GM20000 (cell line): Measurements from ENCODE around the gene CCDC201.
A peak's percentile ranks its signal among the peaks of the same experiment; 100 is the strongest.

ENCODE experiments used
- DNase-seq: peaks from one replicate; pipeline ENCODE4 v3.0.0; 2012; ENCODE audit warnings: low spot score
- TF ChIP-seq, protein P1 (sequence below): IDR thresholded peaks from 2 replicates; pipeline ENCODE4 v1.5.1; 2012; ENCODE audit warnings: mild to moderate bottlenecking, control low read depth; ENCODE audit errors: extremely low read depth, missing control alignments

Gene CCDC201, protein sequence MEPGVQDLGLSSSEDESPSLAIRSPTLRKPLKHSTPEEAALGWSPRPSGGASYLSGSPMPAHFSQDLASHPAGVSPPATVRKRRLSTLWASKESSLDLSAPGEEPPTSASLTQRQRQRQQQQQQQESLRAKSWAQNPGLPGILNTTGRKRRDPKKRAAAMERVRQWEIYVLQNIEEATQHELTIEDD

DNA sequence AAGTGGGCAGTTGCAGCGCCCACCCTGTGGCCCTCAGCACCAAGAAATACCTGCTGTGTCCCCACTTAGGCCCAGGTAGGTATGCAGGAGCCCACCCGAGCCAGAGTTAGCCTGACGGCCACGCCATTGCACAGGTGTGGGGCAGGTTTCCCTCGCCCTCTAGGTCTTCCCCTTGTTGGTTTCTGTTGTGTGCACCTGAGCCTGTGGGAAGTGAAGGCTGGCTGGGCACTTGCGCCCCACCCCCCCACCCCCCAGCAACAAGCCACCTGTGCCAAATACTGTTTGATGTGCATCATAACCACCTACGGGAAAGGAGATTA lies at the start of gene CCDC201:
Gene CCDC201 (minus strand): TSS at position 48 of the 320 bp plus-strand sequence. CDS start 75 bp downstream, outside the sequence.
- no peak for DNase-seq
- TF ChIP-seq, protein P1, sequence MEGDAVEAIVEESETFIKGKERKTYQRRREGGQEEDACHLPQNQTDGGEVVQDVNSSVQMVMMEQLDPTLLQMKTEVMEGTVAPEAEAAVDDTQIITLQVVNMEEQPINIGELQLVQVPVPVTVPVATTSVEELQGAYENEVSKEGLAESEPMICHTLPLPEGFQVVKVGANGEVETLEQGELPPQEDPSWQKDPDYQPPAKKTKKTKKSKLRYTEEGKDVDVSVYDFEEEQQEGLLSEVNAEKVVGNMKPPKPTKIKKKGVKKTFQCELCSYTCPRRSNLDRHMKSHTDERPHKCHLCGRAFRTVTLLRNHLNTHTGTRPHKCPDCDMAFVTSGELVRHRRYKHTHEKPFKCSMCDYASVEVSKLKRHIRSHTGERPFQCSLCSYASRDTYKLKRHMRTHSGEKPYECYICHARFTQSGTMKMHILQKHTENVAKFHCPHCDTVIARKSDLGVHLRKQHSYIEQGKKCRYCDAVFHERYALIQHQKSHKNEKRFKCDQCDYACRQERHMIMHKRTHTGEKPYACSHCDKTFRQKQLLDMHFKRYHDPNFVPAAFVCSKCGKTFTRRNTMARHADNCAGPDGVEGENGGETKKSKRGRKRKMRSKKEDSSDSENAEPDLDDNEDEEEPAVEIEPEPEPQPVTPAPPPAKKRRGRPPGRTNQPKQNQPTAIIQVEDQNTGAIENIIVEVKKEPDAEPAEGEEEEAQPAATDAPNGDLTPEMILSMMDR = no peak

DNA sequence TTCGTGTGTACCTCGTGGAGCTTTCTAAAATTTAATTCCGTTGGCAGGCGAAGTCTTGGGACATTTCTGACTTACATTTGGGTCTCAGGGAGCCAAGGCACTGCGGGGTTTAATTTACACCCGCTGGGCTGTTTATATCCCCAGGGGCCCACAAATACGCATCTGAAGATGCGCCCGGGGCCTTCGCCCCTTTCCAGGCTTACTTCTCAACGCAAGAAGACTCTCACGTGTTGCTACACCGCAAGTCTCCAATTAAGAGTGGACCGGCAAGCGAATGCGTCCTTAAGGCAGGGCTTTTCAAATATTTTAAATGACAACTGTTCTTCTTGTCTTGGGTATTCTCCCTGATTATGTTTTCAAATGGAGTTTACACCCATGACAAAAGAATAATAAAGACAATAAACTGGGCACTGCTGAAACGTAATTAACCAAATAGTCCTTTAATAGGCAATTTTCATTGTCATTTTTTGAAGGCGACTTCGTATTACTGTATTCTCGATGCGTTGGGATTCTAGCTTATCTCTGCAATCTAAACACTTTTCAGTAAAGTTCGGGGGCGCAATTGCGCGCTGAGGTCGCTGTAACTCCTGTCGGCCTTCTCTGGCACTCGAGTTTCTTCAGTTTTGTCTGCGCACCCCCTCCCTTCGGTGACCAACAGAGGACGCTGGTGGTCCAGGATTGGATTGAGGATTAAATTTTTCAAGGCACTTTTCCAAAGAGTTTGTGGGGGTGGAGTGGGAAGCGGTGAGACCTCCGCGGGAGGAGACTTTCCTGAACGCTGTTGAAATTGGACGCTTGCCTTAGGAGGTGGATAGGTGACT lies 49.0 kb upstream of the CCDC201 start:
- TF ChIP-seq, protein P1 = peak; percentile 32
- DNase-seq = no peak

DNA sequence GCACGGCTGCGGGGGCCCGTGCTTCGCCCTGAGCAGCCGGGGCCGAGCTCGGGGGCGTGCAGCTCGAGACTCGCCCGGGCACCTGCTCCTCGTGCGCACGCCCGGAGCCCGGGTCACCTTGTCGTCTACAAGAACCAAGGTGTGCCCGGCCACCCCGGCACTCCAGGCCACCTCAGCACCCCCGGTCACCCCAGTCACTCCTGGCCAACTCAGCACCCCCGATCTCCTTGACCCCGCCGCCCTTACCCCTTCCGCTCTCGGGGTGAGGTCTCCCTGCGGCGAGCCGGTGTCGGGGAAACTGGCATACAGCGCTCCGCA lies 48.5 kb upstream of the CCDC201 start:
- TF ChIP-seq, protein P1 = no peak
- no peak for DNase-seq

DNA sequence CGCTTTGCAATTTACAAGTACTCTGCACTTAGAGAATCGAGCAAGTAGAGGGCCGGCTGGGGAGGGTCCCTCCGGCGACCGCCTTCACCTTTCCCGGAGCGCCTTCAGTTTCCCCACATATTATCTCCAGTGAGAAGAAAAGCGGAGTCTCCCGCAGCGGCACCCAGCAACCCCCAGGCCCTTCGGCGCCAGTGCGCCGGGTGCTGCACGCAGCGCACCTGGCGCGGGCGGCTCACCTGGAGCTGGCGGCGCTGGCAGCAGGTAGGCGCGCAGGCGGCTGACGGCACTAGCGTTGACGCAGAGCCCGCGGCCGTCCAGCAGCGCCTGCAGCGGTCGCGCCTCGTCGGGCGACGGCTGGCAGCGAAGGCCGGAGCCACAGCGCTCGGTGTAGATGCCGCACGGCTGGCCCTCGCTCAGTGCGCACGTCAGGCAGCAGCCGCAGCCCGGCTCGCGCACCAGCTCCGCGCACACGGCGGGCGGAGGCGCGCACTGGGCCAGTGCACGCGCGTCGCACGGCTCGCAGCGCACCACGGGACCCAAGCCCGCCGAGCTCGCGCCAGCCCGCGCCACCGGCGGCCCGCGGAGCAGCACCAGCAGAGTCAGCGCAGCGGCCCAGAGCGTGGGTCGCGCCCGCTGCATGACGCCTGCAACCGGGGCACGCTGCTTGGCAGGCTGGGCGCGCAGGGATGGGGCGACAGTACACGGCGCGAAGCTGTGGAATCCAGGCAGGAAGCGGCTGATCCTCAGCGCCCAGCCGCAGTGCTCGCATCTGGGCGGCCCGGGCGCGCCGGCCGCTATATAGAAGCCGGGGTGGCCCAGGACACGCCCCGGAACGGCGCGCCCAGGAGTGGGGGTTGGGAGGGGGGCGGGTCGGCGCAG lies 47.9 kb upstream of the CCDC201 start, which contains the start of gene IGFBP3:
Gene IGFBP3 (minus strand): TSS at position 771 of the 879 bp plus-strand sequence. CDS start 132 bp downstream, at position 639.
- DNase-seq = no peak

DNA sequence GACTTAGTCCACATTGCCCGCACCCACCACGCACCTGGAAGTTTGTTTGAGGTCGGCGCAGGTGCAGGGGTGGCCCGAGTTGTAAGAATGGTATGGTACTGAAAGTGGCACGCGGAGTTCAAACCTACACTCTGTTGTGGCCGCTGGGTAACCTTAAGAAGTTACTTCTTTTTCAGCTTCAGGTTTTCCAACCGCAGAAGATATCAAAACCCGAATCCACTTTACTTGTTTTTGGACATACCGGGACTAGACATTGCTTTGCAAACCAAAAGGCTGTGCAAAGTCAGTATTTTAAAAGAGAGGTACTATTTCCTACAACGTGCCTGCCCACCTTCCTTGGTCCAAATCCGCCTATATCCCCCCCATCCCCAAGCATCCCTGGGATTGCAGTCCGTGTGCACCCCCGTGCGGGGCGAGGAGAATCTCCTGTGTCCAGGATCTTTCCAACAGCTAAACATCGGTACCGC lies 47.1 kb upstream of the CCDC201 start:
- TF ChIP-seq, protein P1 = no peak
- no peak for DNase-seq

More for the DNA sequence above, 47.9 kb upstream of the CCDC201 start, which contains the start of gene IGFBP3:
- TF ChIP-seq, protein P1 = no peak

DNA sequence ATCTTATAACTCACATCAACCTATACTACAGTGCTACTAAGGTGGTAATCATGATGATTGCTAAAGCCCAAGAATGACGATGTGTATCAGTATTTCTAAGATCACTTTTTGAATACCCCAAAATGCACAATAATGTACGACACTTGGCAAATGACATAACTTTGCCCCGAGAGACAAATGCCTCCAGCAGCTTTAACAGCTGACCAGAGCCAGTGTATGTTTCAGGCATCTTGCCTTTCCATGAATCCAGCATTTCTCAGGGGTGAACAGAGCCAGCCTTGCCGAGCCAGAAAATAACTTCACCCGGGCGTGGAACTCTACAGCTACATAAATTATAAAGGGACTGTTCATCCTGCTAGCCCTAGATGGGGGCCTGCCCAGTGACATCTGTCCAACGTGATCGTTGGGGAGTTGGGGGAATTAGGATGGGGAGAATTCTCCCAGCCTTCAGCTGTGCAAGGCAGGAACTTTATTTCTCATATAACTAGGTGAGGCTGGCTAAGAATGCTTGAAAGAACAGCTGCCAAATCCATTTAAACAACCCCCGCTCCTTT lies 46.4 kb upstream of the CCDC201 start:
- DNase-seq = no peak
- TF ChIP-seq, protein P1 = no peak
